Measurements from ENCODE around the gene TOP2A.

Gene TOP2A

GRCh38 chr17:40417609-40418427 lies at the start of gene TOP2A:
TSS of gene TOP2A (minus strand) at chr17:40417896. CDS start at chr17:40417791, 105 bp downstream.
- peak within 1 kb of the TSS; percentile 94 for H3K4me3 ChIP-seq (ENCODE audit: low read depth, low read length)

GRCh38 chr17:40467281-40467867 lies 49.7 kb upstream of the TOP2A start:
- H3K4me3 ChIP-seq (ENCODE audit: low read depth, low read length), result no peak overlapping the region

GRCh38 chr17:40466298-40466971 lies 48.7 kb upstream of the TOP2A start:
- no peak overlapping the region for H3K4me3 ChIP-seq (ENCODE audit: low read depth, low read length)

GRCh38 chr17:40464392-40464855 lies 46.7 kb upstream of the TOP2A start:
- H3K4me3 ChIP-seq (ENCODE audit: low read depth, low read length), result no peak overlapping the region

- no peak overlapping the region for H3K4me3 ChIP-seq (ENCODE audit: low read depth, low read length)
Observed at GRCh38 chr17:40463122-40463550, 45.4 kb upstream of the TOP2A start.

- no peak overlapping the region for H3K4me3 ChIP-seq (ENCODE audit: low read depth, low read length)
Observed at GRCh38 chr17:40462343-40463121, 44.8 kb upstream of the TOP2A start.

- no peak overlapping the region for H3K4me3 ChIP-seq (ENCODE audit: low read depth, low read length)
Observed at GRCh38 chr17:40461732-40462342, 44.1 kb upstream of the TOP2A start.

GRCh38 chr17:40460968-40461731 lies 43.5 kb upstream of the TOP2A start:
- H3K4me3 ChIP-seq (ENCODE audit: low read depth, low read length), result no peak overlapping the region

- H3K4me3 ChIP-seq (ENCODE audit: low read depth, low read length), result no peak overlapping the region
Observed at GRCh38 chr17:40460604-40460967, 42.9 kb upstream of the TOP2A start.

GRCh38 chr17:40459636-40460603 lies 42.2 kb upstream of the TOP2A start:
- no peak overlapping the region for H3K4me3 ChIP-seq (ENCODE audit: low read depth, low read length)

GRCh38 chr17:40458851-40459482 lies 41.3 kb upstream of the TOP2A start:
- H3K4me3 ChIP-seq (ENCODE audit: low read depth, low read length), result no peak overlapping the region

- H3K4me3 ChIP-seq (ENCODE audit: low read depth, low read length), result no peak overlapping the region
Observed at GRCh38 chr17:40457964-40458791, 40.5 kb upstream of the TOP2A start.

GRCh38 chr17:40457369-40457768 lies 39.7 kb upstream of the TOP2A start:
- H3K4me3 ChIP-seq (ENCODE audit: low read depth, low read length), result no peak overlapping the region

- no peak overlapping the region for H3K4me3 ChIP-seq (ENCODE audit: low read depth, low read length)
Observed at GRCh38 chr17:40456396-40456951, 38.8 kb upstream of the TOP2A start.

- no peak overlapping the region for H3K4me3 ChIP-seq (ENCODE audit: low read depth, low read length)
Observed at GRCh38 chr17:40454613-40454995, 36.9 kb upstream of the TOP2A start.

- H3K4me3 ChIP-seq (ENCODE audit: low read depth, low read length), result no peak overlapping the region
Observed at GRCh38 chr17:40453881-40454612, 36.4 kb upstream of the TOP2A start.
